Mucosa of descending colon (tissue), 3 donors: ENCODE data around the gene POLD2. TPM values are rescaled to one million over a fixed set of nuclear protein-coding genes. Genes with fewer than 3 reads are reported as not detected.
A peak's percentile ranks its signal among the peaks of the same experiment; 100 is the strongest.

Source experiments
- ATAC-seq: fragments of 200-7000 bp; cut with Tn5 transposase; one replicate; pipeline ENCODE4 v1.9.1; 2020; ENCODE audit warnings: mild to moderate bottlenecking, moderate library complexity
- DNase-seq, 3 donors: peaks; one replicate each; pipeline ENCODE4 v3.0.0-alpha.2; 2020
- H3K36me3 ChIP-seq: fragments of 200-600 bp; one replicate; pipeline ENCODE4 v1.8.0; 2021; ENCODE audit warnings: low read depth, mild to moderate bottlenecking
- H3K4me1 ChIP-seq: fragments of 200-600 bp; one replicate; pipeline ENCODE4 v1.8.0; 2021; ENCODE audit warnings: low read depth, mild to moderate bottlenecking
- H3K4me3 ChIP-seq: fragments of 200-600 bp; one replicate; pipeline ENCODE4 v1.8.0; 2021; ENCODE audit warnings: mild to moderate bottlenecking
- H3K9me3 ChIP-seq: fragments of 200-600 bp; one replicate; pipeline ENCODE4 v1.8.0; 2021; ENCODE audit warnings: mild to moderate bottlenecking
- CTCF ChIP-seq: fragments of 200-600 bp; IDR thresholded peaks from one replicate; pipeline ENCODE4 v1.8.0; 2022; ENCODE audit warnings: antibody characterized with exemption, mild to moderate bottlenecking
- intact Hi-C, 2 donors: fragments of 100-400 bp; cut with DNase I in 1 of 2; cut with micrococcal nuclease in 1 of 2; formaldehyde crosslinking; loops; one replicate each; pipeline versions ENCODE4 v1.11.0 to v1.11.1; 2022; cut with DNase I, micrococcal nuclease
- total RNA-seq, 3 donors: library from RNA; stranded (reverse); fragmentation: NEBNext Ultra II Directional in 2 of 3; extraction: Animal tissue kit (Norgen Biotek cat#: 25700) in 2 of 3; gene quantifications; one replicate each; pipeline versions ENCODE4 v1.2.1 to v1.2.4, GENCODE V29; 2021 to 2023
- donor health status: DM: no; HTN: no; CAD: no; lungs with moderate emphysema.
- donor health status: DM: no; HTN: no; CAD: no.
- donor health status: DM: no; HTN: yes; CAD: no.

Gene POLD2
- total RNA-seq, 3 donors from 2014 or later = 51.5 to 57.0 (median 52.0) TPM

GRCh38 chr7:44103923-44104859 lies 19.2 kb downstream of the POLD2 start, which contains the start of gene AEBP1:
Gene AEBP1, plus strand, starts transcription at chr7:44104345. Its CDS starts 321 bp downstream, at chr7:44104666.
- intact Hi-C loops = no loop called here
- DNase-seq (peak in 2 of 3 donors; percentile 37 to 59), ATAC-seq (peak; percentile 29)
- Histone ChIP-seq H3K4me1 (no peaks in the 10 kb centered on the region), H3K4me3 (peak within 1 kb of the TSS; percentile 11), H3K36me3 (no peaks in the 10 kb centered on the region), H3K9me3 (no peaks in the 10 kb centered on the region)
- no peak for TF ChIP-seq CTCF

GRCh38 chr7:44103566-44103922 lies 19.8 kb downstream of the POLD2 start:
- no peak overlapping the region for H3K4me3 ChIP-seq
- H3K9me3 ChIP-seq = no peaks in the 10 kb centered on the region
- ATAC-seq (no peak), DNase-seq (peak in 1 of 3 donors; percentile 16)
- intact Hi-C loops = no loop called here
- no peaks in the 10 kb centered on the region for H3K4me1 ChIP-seq
- no peaks in the 10 kb centered on the region for H3K36me3 ChIP-seq
- TF ChIP-seq CTCF = no peak

GRCh38 chr7:44102846-44103565 lies 20.3 kb downstream of the POLD2 start:
- DNase-seq (peak in 1 of 3 donors; percentile 14), ATAC-seq (no peak)
- Histone ChIP-seq H3K9me3 (no peaks in the 10 kb centered on the region), H3K4me1 (no peaks in the 10 kb centered on the region), H3K4me3 (no peak overlapping the region), H3K36me3 (no peaks in the 10 kb centered on the region)
- TF ChIP-seq CTCF = no peak
- intact Hi-C loops = no loop called here

- Histone ChIP-seq H3K4me3 (no peak overlapping the region), H3K36me3 (no peaks in the 10 kb centered on the region), H3K4me1 (no peaks in the 10 kb centered on the region), H3K9me3 (no peaks in the 10 kb centered on the region)
- TF ChIP-seq CTCF = no peak
- ATAC-seq = no peak
- DNase-seq = peak in 1 of 3 donors; percentile 14
- intact Hi-C loops = no loop called here
Measured at GRCh38 chr7:44101966-44102845, 21.1 kb downstream of the POLD2 start.

GRCh38 chr7:44101303-44101965 lies 21.9 kb downstream of the POLD2 start:
- intact Hi-C loops = no loop called here
- no peak for TF ChIP-seq CTCF
- ATAC-seq (no peak), DNase-seq (peak in 1 of 3 donors; percentile 23)
- no peak overlapping the region for H3K4me3 ChIP-seq
- no peaks in the 10 kb centered on the region for H3K9me3 ChIP-seq
- no peaks in the 10 kb centered on the region for H3K4me1 ChIP-seq
- no peaks in the 10 kb centered on the region for H3K36me3 ChIP-seq
